H1 (cell line): ENCODE data around the gene SLC35E3. TPM values are rescaled to one million over a fixed set of nuclear protein-coding genes. Genes with fewer than 3 reads are reported as not detected.

Experiments used
- CTCF ChIA-PET: fragments of 300-600 bp; sonication (Branson Sonifier 250); formaldehyde crosslinking; loops from one replicate; lab custom pipeline; 2021; ENCODE audit not compliant: partially characterized antibody; lab: Charles Lee
- POLR2A ChIA-PET: fragments of 300-600 bp; sonication (Branson Sonifier 250); formaldehyde crosslinking; loops from one replicate; lab custom pipeline; 2021; ENCODE audit warnings: inconsistent platforms; ENCODE audit not compliant: partially characterized antibody; lab: Charles Lee
- DNase-seq, 2 experiments: peaks; one replicate each; pipeline versions ENCODE4 v3.0.0 to v3.0.0-alpha.2; 2010 to 2022; ENCODE audit warnings: low spot score in 2 of 2, low read depth in 1 of 2, mixed read lengths in 1 of 2
- FAIRE-seq: peaks from 2 replicates; lab custom pipeline; 2011; peaks lifted over from hg19 to GRCh38; lab: Jason Lieb, UNC
- H2AFZ ChIP-seq: 2 replicates; pipeline ENCODE4 v1.8.1; 2012; ENCODE audit warnings: low read length, inconsistent platforms
- H2AK5ac ChIP-seq: 2 replicates; pipeline ENCODE4 v1.6.1; 2013; ENCODE audit warnings: low read depth, low read length
- H2BK120ac ChIP-seq: replicated peaks from 2 replicates; pipeline ENCODE3; 2013; ENCODE audit warnings: low read depth, low read length, inconsistent platforms
- H2BK12ac ChIP-seq: 2 replicates; pipeline ENCODE4 v1.6.1; 2013; ENCODE audit warnings: low read depth, low read length
- H2BK15ac ChIP-seq: 2 replicates; pipeline ENCODE4 v1.6.1; 2013; ENCODE audit warnings: low read length
- H2BK20ac ChIP-seq: 2 replicates; pipeline ENCODE4 v1.6.1; 2013; ENCODE audit warnings: low read length
- H2BK5ac ChIP-seq: 2 replicates; pipeline ENCODE4 v1.6.1; 2013; ENCODE audit warnings: low read depth, low read length
- H3K14ac ChIP-seq: 2 replicates; pipeline ENCODE4 v1.6.1; 2013; ENCODE audit warnings: inconsistent platforms; ENCODE audit not compliant: insufficient read length
- H3K18ac ChIP-seq: 2 replicates; pipeline ENCODE4 v1.6.1; 2013; ENCODE audit warnings: low read length; ENCODE audit errors: extremely low read depth
- H3K23ac ChIP-seq: 2 replicates; pipeline ENCODE4 v1.6.1; 2013; ENCODE audit warnings: inconsistent platforms; ENCODE audit not compliant: insufficient read length
- H3K23me2 ChIP-seq: 2 replicates; pipeline ENCODE4 v1.6.1; 2013; ENCODE audit warnings: low read depth, low read length
- H3K27ac ChIP-seq: 2 replicates; pipeline ENCODE4 v1.6.1; 2011; ENCODE audit warnings: low read depth, low read length, inconsistent platforms
- H3K27me3 ChIP-seq, 4 experiments: replicated peaks in 1 of 4; 1 replicate in 1 of 4; 2 replicates in 3 of 4; pipeline versions ENCODE4 v1.6.1 to v1.8.1; 2011 to 2013; ENCODE audit warnings: low read length in 3 of 4, mild to moderate bottlenecking in 3 of 4, inconsistent platforms in 2 of 4, mixed read lengths in 2 of 4, moderate library complexity in 1 of 4; ENCODE audit not compliant: control insufficient read depth in 3 of 4, insufficient read depth in 3 of 4; ENCODE audit errors: extremely low read depth in 1 of 4
- H3K36me3 ChIP-seq, 4 experiments: 2 replicates each; pipeline versions ENCODE4 v1.6.1 to v1.8.1; 2011 to 2013; ENCODE audit warnings: mild to moderate bottlenecking in 4 of 4, low read length in 3 of 4, moderate library complexity in 2 of 4, control low read depth in 1 of 4, inconsistent platforms in 1 of 4; ENCODE audit not compliant: insufficient read depth in 4 of 4, control insufficient read depth in 2 of 4
- H3K4ac ChIP-seq: replicated peaks from 2 replicates; pipeline ENCODE3; 2013; ENCODE audit warnings: low read length, low read depth, mixed read lengths, inconsistent platforms; ENCODE audit not compliant: insufficient read length
- H3K4me1 ChIP-seq, 4 experiments: replicated peaks in 1 of 4; 1 replicate in 1 of 4; 2 replicates in 3 of 4; pipeline versions ENCODE4 v1.6.1 to v1.8.1; 2011 to 2013; ENCODE audit warnings: low read length in 3 of 4, inconsistent platforms in 2 of 4, mixed read lengths in 1 of 4; ENCODE audit not compliant: insufficient read depth in 4 of 4, control insufficient read depth in 3 of 4
- H3K4me2 ChIP-seq, 2 experiments: 2 replicates each; pipeline versions ENCODE4 v1.6.1 to v1.8.1; 2011 to 2013; ENCODE audit warnings: low read depth in 2 of 2, low read length in 2 of 2, control low read depth in 1 of 2, inconsistent platforms in 1 of 2, mild to moderate bottlenecking in 1 of 2; ENCODE audit not compliant: insufficient read depth in 1 of 2
- H3K4me3 ChIP-seq, 4 experiments: fragments of 200-600, 300-600 bp in 1 of 4; sonication (generic), shearing (Covaris generic), sonication (Bioruptor Twin) in 1 of 4; 2 replicates each; pipeline versions ENCODE4 v1.5.1 to v1.8.1; 2011 to 2016; ENCODE audit warnings: low read length in 4 of 4, low read depth in 3 of 4, control low read depth in 2 of 4, inconsistent platforms in 2 of 4, mild to moderate bottlenecking in 2 of 4, mixed read lengths in 1 of 4, moderate library complexity in 1 of 4; ENCODE audit not compliant: insufficient read depth in 2 of 4; ENCODE audit errors: extremely low read depth in 1 of 4
- H3K56ac ChIP-seq: replicated peaks from 2 replicates; pipeline ENCODE3; 2013; ENCODE audit warnings: low read depth, mild to moderate bottlenecking, mixed read lengths, low read length, inconsistent platforms; ENCODE audit not compliant: insufficient read length
- H3K79me1 ChIP-seq: 2 replicates; pipeline ENCODE4 v1.6.1; 2013; ENCODE audit warnings: low read depth, low read length, control low read depth
- H3K79me2 ChIP-seq, 2 experiments: 2 replicates each; pipeline versions ENCODE4 v1.6.1 to v1.8.1; 2012 to 2013; ENCODE audit warnings: low read length in 2 of 2, mild to moderate bottlenecking in 2 of 2, inconsistent platforms in 1 of 2; ENCODE audit not compliant: insufficient read depth in 2 of 2, control insufficient read depth in 1 of 2
- H3K9ac ChIP-seq, 4 experiments: replicated peaks in 1 of 4; 1 replicate in 1 of 4; 2 replicates in 3 of 4; pipeline versions ENCODE4 v1.6.1 to v1.8.1; 2011 to 2013; ENCODE audit warnings: low read depth in 3 of 4, low read length in 3 of 4, control low read depth in 2 of 4, mild to moderate bottlenecking in 2 of 4, moderate library complexity in 2 of 4, inconsistent platforms in 1 of 4; ENCODE audit errors: extremely low read depth in 1 of 4
- H3K9me3 ChIP-seq, 2 experiments: 2 replicates each; pipeline versions ENCODE4 v1.6.1 to v1.8.1; 2012 to 2013; ENCODE audit warnings: mild to moderate bottlenecking in 2 of 2, moderate library complexity in 2 of 2, control low read depth in 1 of 2, inconsistent platforms in 1 of 2, low read depth in 1 of 2, low read length in 1 of 2, mixed read lengths in 1 of 2; ENCODE audit not compliant: insufficient read depth in 2 of 2
- H4K20me1 ChIP-seq, 2 experiments: replicated peaks in 1 of 2; 2 replicates each; pipeline versions ENCODE3 to v1.8.1; 2011 to 2013; ENCODE audit warnings: inconsistent platforms in 2 of 2, low read length in 2 of 2, mild to moderate bottlenecking in 1 of 2; ENCODE audit not compliant: insufficient read depth in 2 of 2, control insufficient read depth in 1 of 2
- H4K5ac ChIP-seq: 2 replicates; pipeline ENCODE4 v1.6.1; 2013; ENCODE audit warnings: low read length, low read depth, mixed read lengths, inconsistent platforms; ENCODE audit not compliant: insufficient read length
- H4K8ac ChIP-seq: 2 replicates; pipeline ENCODE4 v1.8.0; 2013; ENCODE audit warnings: mild to moderate bottlenecking, moderate library complexity, low read length, inconsistent platforms; ENCODE audit not compliant: insufficient read depth; ENCODE audit errors: extremely low read depth
- H4K91ac ChIP-seq: replicated peaks from 2 replicates; pipeline ENCODE3; 2013; ENCODE audit warnings: low read length, mixed read lengths, inconsistent platforms; ENCODE audit not compliant: insufficient read length
- ATF3 ChIP-seq: IDR thresholded peaks from 2 replicates; pipeline ENCODE4 v1.6.1; 2011; ENCODE audit warnings: low read depth, mild to moderate bottlenecking, low read length; ENCODE audit not compliant: insufficient read depth
- BRCA1 ChIP-seq: IDR thresholded peaks from 2 replicates; pipeline ENCODE4 v1.6.1; 2012; ENCODE audit warnings: low read depth, low read length, improper control_type of control experiment
- GTF2F1 ChIP-seq: IDR thresholded peaks from 2 replicates; pipeline ENCODE4 v1.6.1; 2012; ENCODE audit warnings: low read depth, low read length, improper control_type of control experiment, borderline replicate concordance
- HDAC6 ChIP-seq: IDR thresholded peaks from one replicate; pipeline ENCODE4 v1.7.1; 2012; ENCODE audit warnings: low read depth, mild to moderate bottlenecking, inconsistent platforms, low read length, moderate library complexity
- RNF2 ChIP-seq: fragments of 200-900, 300-1000 bp; sonication (generic); IDR thresholded peaks from 2 replicates; pipeline ENCODE4 v1.7.1; 2016; ENCODE audit warnings: borderline replicate concordance, low read depth, mild to moderate bottlenecking, antibody characterized with exemption, low read length; ENCODE audit not compliant: poor library complexity, severe bottlenecking; ENCODE audit errors: missing control alignments
- SAP30 ChIP-seq: fragments of 300-600 bp; sonication (generic); IDR thresholded peaks from 2 replicates; pipeline ENCODE4 v1.7.1; 2012; ENCODE audit warnings: low read length, moderate library complexity, mild to moderate bottlenecking, inconsistent platforms; ENCODE audit not compliant: insufficient read depth, insufficient replicate concordance
- TAF1 ChIP-seq: IDR thresholded peaks from 2 replicates; pipeline ENCODE4 v1.6.1; 2011; ENCODE audit warnings: mild to moderate bottlenecking, low read depth, low read length
- ZNF274 ChIP-seq: IDR thresholded peaks from 2 replicates; pipeline ENCODE4 v1.7.0; 2012; ENCODE audit warnings: low read length, borderline replicate concordance; ENCODE audit errors: extremely low read depth
- WGBS, 2 experiments: shearing (Covaris generic) in 1 of 2; methylation state at CpG; one replicate each; pipeline versions ENCODE4 v1.1.6 to v1.1.7; 2013 to 2015; ENCODE audit warnings: low lambda C conversion rate in 2 of 2, mixed read lengths in 2 of 2, inconsistent platforms in 1 of 2, low coverage in 1 of 2, missing lambda C conversion rate in 1 of 2; ENCODE audit not compliant: insufficient replicate concordance in 2 of 2, insufficient coverage in 1 of 2, insufficient read length in 1 of 2; ENCODE audit errors: extremely low coverage in 1 of 2, missing lambda C conversion rate in 1 of 2; 5-methylcytosine and 5-hydroxymethylcytosine counted together
- polyA plus RNA-seq, 7 experiments: library from polyadenylated mRNA; depleted of rRNA in 3 of 7; stranded (reverse) in 5 of 7; unstranded in 2 of 7; fragments of >200 nt in 5 of 7; fragments of 200-250 nt in 2 of 7; gene quantifications; 1 replicate in 5 of 7; 2 replicates in 1 of 7; 4 replicates in 1 of 7; pipeline versions ENCODE4 v1.2.1 to v1.2.3, GENCODE V29; 2011 to 2013; ENCODE audit warnings: missing spikeins in 2 of 7, mixed read lengths in 2 of 7
- total RNA-seq: library from RNA; stranded (reverse); fragmentation: NEBNext Ultra II Directional; extraction: Animal tissue kit (Norgen Biotek cat#: 25700); gene quantifications from 2 replicates; pipeline ENCODE4 v1.2.1, GENCODE V29; 2021
- TF ChIP-seq, protein P1 (sequence below): IDR thresholded peaks from 2 replicates; pipeline ENCODE4 v1.6.1; 2012; ENCODE audit warnings: low read length, inconsistent platforms
- TF ChIP-seq, protein P2 (sequence below): IDR thresholded peaks from 2 replicates; pipeline ENCODE4 v1.6.1; 2011; ENCODE audit warnings: low read length, improper control_type of control experiment

SLC35E3 gene
- total and polyA plus RNA-seq, 2 of the 8 experiments (the other 6 are each of a cell fraction or from before 2014, with no cell fraction given), result 10.0 to 10.9 TPM

DNA sequence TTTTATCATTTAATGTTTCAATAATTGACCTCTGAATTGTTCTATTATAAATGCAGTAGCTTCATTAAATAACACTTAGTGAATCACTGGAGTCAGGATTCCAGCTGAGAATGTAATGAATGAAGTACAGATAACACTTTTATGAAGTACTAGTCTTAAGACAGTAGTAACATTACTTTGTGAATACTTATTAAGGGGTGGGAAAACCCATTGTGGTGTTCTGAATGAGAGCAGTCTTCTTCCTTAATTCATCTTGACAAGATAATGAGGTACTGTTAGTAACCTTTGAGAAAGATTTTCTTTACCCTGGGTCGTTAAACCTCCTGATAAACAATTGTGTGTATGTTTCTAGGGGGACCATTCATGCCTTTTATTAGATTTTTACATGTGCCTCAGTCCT is 46.5 kb upstream of the SLC35E3 start:
- Histone ChIP-seq H2BK20ac (no peak overlapping the region), H3K27me3 (no peaks in the 10 kb centered on the region), H2AK5ac (no peak overlapping the region), H3K4ac (no peak overlapping the region), H2BK5ac (no peak overlapping the region), H2AFZ (no peak overlapping the region), H3K4me1 (no peaks in the 10 kb centered on the region), H3K56ac (no peak overlapping the region), H3K23ac (no peak overlapping the region), H4K5ac (no peak overlapping the region), H2BK12ac (no peak overlapping the region), H2BK120ac (no peak overlapping the region), H3K4me2 (no peak overlapping the region), H3K4me3 (no peak overlapping the region), H3K79me1 (no peaks in the 10 kb centered on the region), H3K36me3 (peaks cover 19 to 79% (median 58%) of the 10 kb centered on the region in 4 experiments), H3K9ac (no peak overlapping the region), H3K27ac (no peak overlapping the region), H4K91ac (no peak overlapping the region), H4K8ac (no peak overlapping the region), H2BK15ac (no peak overlapping the region), H3K23me2 (no peaks in the 10 kb centered on the region), H3K9me3 (no peaks in the 10 kb centered on the region), H3K14ac (no peak overlapping the region), H3K79me2 (no peaks in the 10 kb centered on the region), H4K20me1 (no peaks in the 10 kb centered on the region), H3K18ac (no peak overlapping the region)
- ChIA-PET POLR2A (interaction anchor here (1.0 kb wide), 1 partner anchor 11 kb away, joined by 3 read pairs; no protein-coding TSS in a partner anchor), CTCF (no interaction called here)
- WGBS, 2 experiments, result 96% methylated on average over 1 of the region's 1 CpG; no CpG with 5 or more reads in 1 of the 2 experiments
- FAIRE-seq (no peak), DNase-seq (no peak)
- no peak for TF ChIP-seq SAP30
- no peak for TF ChIP-seq ZNF274
- TF ChIP-seq BRCA1, result no peak
- no peak for TF ChIP-seq TAF1
- TF ChIP-seq RNF2, result no peak
- no peak for TF ChIP-seq HDAC6
- TF ChIP-seq, protein P1, sequence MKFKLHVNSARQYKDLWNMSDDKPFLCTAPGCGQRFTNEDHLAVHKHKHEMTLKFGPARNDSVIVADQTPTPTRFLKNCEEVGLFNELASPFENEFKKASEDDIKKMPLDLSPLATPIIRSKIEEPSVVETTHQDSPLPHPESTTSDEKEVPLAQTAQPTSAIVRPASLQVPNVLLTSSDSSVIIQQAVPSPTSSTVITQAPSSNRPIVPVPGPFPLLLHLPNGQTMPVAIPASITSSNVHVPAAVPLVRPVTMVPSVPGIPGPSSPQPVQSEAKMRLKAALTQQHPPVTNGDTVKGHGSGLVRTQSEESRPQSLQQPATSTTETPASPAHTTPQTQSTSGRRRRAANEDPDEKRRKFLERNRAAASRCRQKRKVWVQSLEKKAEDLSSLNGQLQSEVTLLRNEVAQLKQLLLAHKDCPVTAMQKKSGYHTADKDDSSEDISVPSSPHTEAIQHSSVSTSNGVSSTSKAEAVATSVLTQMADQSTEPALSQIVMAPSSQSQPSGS, result no peak
- TF ChIP-seq, protein P2, sequence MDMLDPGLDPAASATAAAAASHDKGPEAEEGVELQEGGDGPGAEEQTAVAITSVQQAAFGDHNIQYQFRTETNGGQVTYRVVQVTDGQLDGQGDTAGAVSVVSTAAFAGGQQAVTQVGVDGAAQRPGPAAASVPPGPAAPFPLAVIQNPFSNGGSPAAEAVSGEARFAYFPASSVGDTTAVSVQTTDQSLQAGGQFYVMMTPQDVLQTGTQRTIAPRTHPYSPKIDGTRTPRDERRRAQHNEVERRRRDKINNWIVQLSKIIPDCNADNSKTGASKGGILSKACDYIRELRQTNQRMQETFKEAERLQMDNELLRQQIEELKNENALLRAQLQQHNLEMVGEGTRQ, result no peak
- no peak for TF ChIP-seq GTF2F1
- no peak for TF ChIP-seq ATF3
